Activated CD4-positive, alpha-beta T cell treated with anti-CD3 and anti-CD28 coated beads, Interleukin-2, amount 50 U/mL, for 1 hour (primary cell): ENCODE measurements around the gene IMPA2.

ENCODE experiments used
- DNase-seq: peaks from one replicate; pipeline ENCODE4 v3.0.0-alpha.2; 2020

The IMPA2 gene

GRCh38 chr18:12009581-12010140 lies 28.4 kb downstream of the IMPA2 start:
- DNase-seq = no peak

- no peak for DNase-seq
These were observed 29.0 kb downstream of the IMPA2 start for GRCh38 chr18:12010187-12010802.

- DNase-seq = no peak
These were observed 30.1 kb downstream of the IMPA2 start for GRCh38 chr18:12011199-12011956.

- DNase-seq = no peak
These were observed 30.7 kb downstream of the IMPA2 start for GRCh38 chr18:12011957-12012549.

GRCh38 chr18:12012697-12013096 lies 31.4 kb downstream of the IMPA2 start:
- no peak for DNase-seq

- DNase-seq = no peak
These were observed 32.0 kb downstream of the IMPA2 start for GRCh38 chr18:12013186-12013916.

GRCh38 chr18:12014086-12014485 lies 32.8 kb downstream of the IMPA2 start:
- DNase-seq = no peak

- DNase-seq = no peak
These were observed 33.5 kb downstream of the IMPA2 start for GRCh38 chr18:12014521-12015415.

- no peak for DNase-seq
These were observed 34.2 kb downstream of the IMPA2 start for GRCh38 chr18:12015416-12016062.

GRCh38 chr18:12017081-12017480 lies 35.8 kb downstream of the IMPA2 start:
- DNase-seq = no peak

- no peak for DNase-seq
These were observed 37.6 kb downstream of the IMPA2 start for GRCh38 chr18:12018861-12019260.

- no peak for DNase-seq
These were observed 39.8 kb downstream of the IMPA2 start for GRCh38 chr18:12021077-12021476.

GRCh38 chr18:12021596-12021995 lies 40.3 kb downstream of the IMPA2 start:
- no peak for DNase-seq

GRCh38 chr18:12023375-12023774 lies 42.1 kb downstream of the IMPA2 start:
- DNase-seq = no peak

- DNase-seq = no peak
These were observed 45.3 kb downstream of the IMPA2 start for GRCh38 chr18:12026562-12026961.

- no peak for DNase-seq
These were observed 45.7 kb downstream of the IMPA2 start for GRCh38 chr18:12027046-12027445.

GRCh38 chr18:12027480-12027879 lies 46.2 kb downstream of the IMPA2 start:
- DNase-seq = no peak

- no peak for DNase-seq
These were observed 46.8 kb downstream of the IMPA2 start for GRCh38 chr18:12028040-12028628.

GRCh38 chr18:12028674-12029073 lies 47.4 kb downstream of the IMPA2 start:
- DNase-seq = no peak

- no peak for DNase-seq
These were observed 48.7 kb downstream of the IMPA2 start for GRCh38 chr18:12029786-12030584.
